GM12878 (cell line): Measurements from ENCODE around the gene CCDC85A. TPM values are rescaled to one million over a fixed set of nuclear protein-coding genes. Genes with fewer than 3 reads are reported as not detected.

Source experiments
- ATAC-seq: fragments of 200-7000 bp; cut with Tn5 transposase; 3 replicates; pipeline ENCODE4 v1.9.1; 2020; ENCODE audit warnings: mild to moderate bottlenecking, moderate library complexity
- BruUV-seq: library from RNA; stranded (reverse); fragments of 400-500 nt; replicated peaks from 2 replicates; lab custom pipeline; 2021; lab: Mats Ljungman, UMichigan
- CTCF ChIA-PET: fragments of 300-600 bp; sonication (Branson Sonifier 250); formaldehyde crosslinking; extraction: SDS; loops from one replicate; lab custom pipeline; 2021; ENCODE audit warnings: inconsistent platforms; lab: Yijun Ruan, JAX
- POLR2A ChIA-PET: fragments of 350-600 bp; formaldehyde crosslinking; extraction: SDS; loops from one replicate; lab custom pipeline; 2021; ENCODE audit warnings: inconsistent platforms; lab: Charles Lee
- RAD21 ChIA-PET: fragments of 300-600 bp; sonication (Branson Sonifier 250); formaldehyde crosslinking; loops from one replicate; lab custom pipeline; 2023; ENCODE audit warnings: antibody characterized with exemption; ENCODE audit not compliant: unreplicated experiment; lab: Charles Lee
- SMC1A ChIA-PET: fragments of 300-600 bp; sonication (Branson Sonifier 250); formaldehyde crosslinking; loops from one replicate; lab custom pipeline; 2023; ENCODE audit not compliant: unreplicated experiment, uncharacterized antibody; lab: Charles Lee
- DNase-seq: peaks from one replicate; pipeline ENCODE4 v3.0.0-alpha.2; 2011; ENCODE audit warnings: low read depth, low spot score
- FAIRE-seq: peaks from 3 replicates; lab custom pipeline; 2011; peaks lifted over from hg19 to GRCh38; lab: Jason Lieb, UNC
- H2AFZ ChIP-seq: 2 replicates; pipeline ENCODE4 v1.6.0; 2011; ENCODE audit warnings: low read depth, low read length, control low read depth; ENCODE audit not compliant: control insufficient read depth
- H3K27ac ChIP-seq: 2 replicates; pipeline ENCODE4 v1.5.1; 2011; ENCODE audit warnings: control low read depth; ENCODE audit not compliant: control insufficient read depth, insufficient read depth
- H3K27me3 ChIP-seq, 2 experiments: replicated peaks in 1 of 2; 2 replicates each; pipeline versions ENCODE4 v1.6.0 to v1.6.1; 2011; ENCODE audit warnings: low read length in 1 of 2; ENCODE audit not compliant: control insufficient read depth in 2 of 2, insufficient read depth in 2 of 2
- H3K36me3 ChIP-seq, 2 experiments: 2 replicates each; pipeline ENCODE4 v1.5.1; 2011; ENCODE audit warnings: low read length in 1 of 2; ENCODE audit not compliant: control insufficient read depth in 2 of 2, insufficient read depth in 2 of 2
- H3K4me1 ChIP-seq: 2 replicates; pipeline ENCODE4 v1.6.1; 2011; ENCODE audit warnings: mild to moderate bottlenecking, low read length, moderate library complexity, mixed read lengths; ENCODE audit not compliant: control insufficient read depth, insufficient read depth
- H3K4me2 ChIP-seq: 2 replicates; pipeline ENCODE4 v1.6.0; 2011; ENCODE audit warnings: control low read depth; ENCODE audit not compliant: control insufficient read depth, insufficient read depth
- H3K4me3 ChIP-seq: fragments of 200-600 bp; sonication (generic); 2 replicates; pipeline ENCODE4 v1.5.1; 2016
- H3K79me2 ChIP-seq: 2 replicates; pipeline ENCODE4 v1.6.0; 2011; ENCODE audit warnings: low read length; ENCODE audit not compliant: control insufficient read depth, insufficient read depth
- H3K9ac ChIP-seq: 2 replicates; pipeline ENCODE4 v1.8.0; 2011; ENCODE audit warnings: low read length, control low read depth, mixed read lengths; ENCODE audit not compliant: control insufficient read depth, insufficient read depth
- H3K9me3 ChIP-seq: replicated peaks from 3 replicates; pipeline ENCODE4 v1.5.1; 2011; ENCODE audit warnings: mild to moderate bottlenecking, low read length; ENCODE audit not compliant: control insufficient read depth, insufficient read depth
- H4K20me1 ChIP-seq: 2 replicates; pipeline ENCODE4 v1.6.0; 2011; ENCODE audit not compliant: control insufficient read depth, insufficient read depth
- CHD2 ChIP-seq: IDR thresholded peaks from 2 replicates; pipeline ENCODE4 v1.6.1; 2011; ENCODE audit warnings: low read depth, low read length, improper control_type of control experiment, borderline replicate concordance
- CREM ChIP-seq: IDR thresholded peaks from 2 replicates; pipeline ENCODE4 v1.6.1; 2014; ENCODE audit warnings: antibody characterized with exemption, low read depth
- E2F4 ChIP-seq: IDR thresholded peaks from 2 replicates; pipeline ENCODE4 v1.6.1; 2012; ENCODE audit warnings: low read depth, low read length, improper control_type of control experiment
- HCFC1 ChIP-seq: fragments of 150-350 bp; IDR thresholded peaks from 2 replicates; pipeline ENCODE4 v1.6.1; 2014; ENCODE audit warnings: low read length
- PAX5 ChIP-seq: IDR thresholded peaks from 2 replicates; pipeline ENCODE4 v1.6.1; 2011; ENCODE audit warnings: low read depth, low read length, borderline replicate concordance
- RELA ChIP-seq: fragments of 450-650 bp; IDR thresholded peaks from 2 replicates; pipeline ENCODE4 v1.8.0; 2014; ENCODE audit warnings: borderline replicate concordance; ENCODE audit not compliant: partially characterized antibody
- SIX5 ChIP-seq: IDR thresholded peaks from 2 replicates; pipeline ENCODE4 v1.6.1; 2011; ENCODE audit warnings: mild to moderate bottlenecking, low read depth, low read length, moderate library complexity; ENCODE audit not compliant: severe bottlenecking
- SUPT20H ChIP-seq: IDR thresholded peaks from 2 replicates; pipeline ENCODE4 v1.6.1; 2011; ENCODE audit warnings: low read depth, mild to moderate bottlenecking, low read length, moderate library complexity, borderline replicate concordance; ENCODE audit not compliant: control insufficient read depth
- TCF12 ChIP-seq: IDR thresholded peaks from 2 replicates; pipeline ENCODE4 v1.6.1; 2011; ENCODE audit warnings: low read depth, mild to moderate bottlenecking, low read length
- WGBS: methylation state at CpG from one replicate; pipeline ENCODE4 v1.1.6; 2016; ENCODE audit warnings: low lambda C conversion rate; ENCODE audit not compliant: insufficient replicate concordance, insufficient coverage; ENCODE audit errors: missing lambda C conversion rate; 5-methylcytosine and 5-hydroxymethylcytosine counted together
- in situ Hi-C: fragments of 300-500 bp; cut with MboI; formaldehyde crosslinking; loops from 9 replicates; pipeline ENCODE4 v1.14.3; 2018; ENCODE audit warnings: mixed read lengths
- intact Hi-C: fragments of 100-400 bp; cut with micrococcal nuclease; formaldehyde crosslinking; loops from one replicate; pipeline ENCODE4 v1.14.2; 2022; ENCODE audit not compliant: unreplicated experiment
- polyA plus RNA-seq, 11 experiments: library from polyadenylated mRNA; depleted of rRNA in 4 of 11; unstranded in 6 of 11; stranded (reverse) in 5 of 11; fragments of >200 nt; fragmentation: Nextera tagmentation in 4 of 11; fragmentation: Illumina TruSeq in 1 of 11; extraction: Ambion mirVana in 4 of 11; extraction: Trizol in 1 of 11; gene quantifications; 1 replicate in 1 of 11; 2 replicates in 10 of 11; pipeline versions ENCODE4 v1.2.1 to v1.2.3, GENCODE V29; 2011 to 2016; ENCODE audit warnings: inconsistent platforms in 2 of 11, missing spikeins in 2 of 11, low read depth in 1 of 11
- total RNA-seq, 4 experiments: library from RNA; depleted of rRNA in 3 of 4; stranded (reverse); fragments of >200 nt in 3 of 4; fragmentation: Illumina TruSeq in 1 of 4; extraction: Trizol in 1 of 4; gene quantifications; 2 replicates each; pipeline versions ENCODE4 v1.2.1 to v1.2.3, GENCODE V29; 2013 to 2021
- TF ChIP-seq, protein P1 (sequence below): fragments of 450-650 bp; IDR thresholded peaks from 2 replicates; pipeline ENCODE4 v1.6.1; 2016; ENCODE audit warnings: mild to moderate bottlenecking, moderate library complexity, borderline replicate concordance
- TF ChIP-seq, protein P2 (sequence below): IDR thresholded peaks from 2 replicates; pipeline ENCODE4 v1.6.1; 2012; ENCODE audit warnings: low read length, inconsistent platforms

The CCDC85A gene
- total and polyA plus RNA-seq, 10 of the 15 experiments (the other 5 are each of a cell fraction or from before 2014, with no cell fraction given) = 0.02 to 0.57 (median 0.04) TPM; not detected in 7

- TF ChIP-seq TCF12 (no peak), CHD2 (no peak), PAX5 (no peak)
- TF ChIP-seq, protein P1, sequence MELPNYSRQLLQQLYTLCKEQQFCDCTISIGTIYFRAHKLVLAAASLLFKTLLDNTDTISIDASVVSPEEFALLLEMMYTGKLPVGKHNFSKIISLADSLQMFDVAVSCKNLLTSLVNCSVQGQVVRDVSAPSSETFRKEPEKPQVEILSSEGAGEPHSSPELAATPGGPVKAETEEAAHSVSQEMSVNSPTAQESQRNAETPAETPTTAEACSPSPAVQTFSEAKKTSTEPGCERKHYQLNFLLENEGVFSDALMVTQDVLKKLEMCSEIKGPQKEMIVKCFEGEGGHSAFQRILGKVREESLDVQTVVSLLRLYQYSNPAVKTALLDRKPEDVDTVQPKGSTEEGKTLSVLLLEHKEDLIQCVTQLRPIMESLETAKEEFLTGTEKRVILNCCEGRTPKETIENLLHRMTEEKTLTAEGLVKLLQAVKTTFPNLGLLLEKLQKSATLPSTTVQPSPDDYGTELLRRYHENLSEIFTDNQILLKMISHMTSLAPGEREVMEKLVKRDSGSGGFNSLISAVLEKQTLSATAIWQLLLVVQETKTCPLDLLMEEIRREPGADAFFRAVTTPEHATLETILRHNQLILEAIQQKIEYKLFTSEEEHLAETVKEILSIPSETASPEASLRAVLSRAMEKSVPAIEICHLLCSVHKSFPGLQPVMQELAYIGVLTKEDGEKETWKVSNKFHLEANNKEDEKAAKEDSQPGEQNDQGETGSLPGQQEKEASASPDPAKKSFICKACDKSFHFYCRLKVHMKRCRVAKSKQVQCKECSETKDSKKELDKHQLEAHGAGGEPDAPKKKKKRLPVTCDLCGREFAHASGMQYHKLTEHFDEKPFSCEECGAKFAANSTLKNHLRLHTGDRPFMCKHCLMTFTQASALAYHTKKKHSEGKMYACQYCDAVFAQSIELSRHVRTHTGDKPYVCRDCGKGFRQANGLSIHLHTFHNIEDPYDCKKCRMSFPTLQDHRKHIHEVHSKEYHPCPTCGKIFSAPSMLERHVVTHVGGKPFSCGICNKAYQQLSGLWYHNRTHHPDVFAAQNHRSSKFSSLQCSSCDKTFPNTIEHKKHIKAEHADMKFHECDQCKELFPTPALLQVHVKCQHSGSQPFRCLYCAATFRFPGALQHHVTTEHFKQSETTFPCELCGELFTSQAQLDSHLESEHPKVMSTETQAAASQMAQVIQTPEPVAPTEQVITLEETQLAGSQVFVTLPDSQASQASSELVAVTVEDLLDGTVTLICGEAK = no peak
Measured at GRCh38 chr2:56234241-56234640, 50.5 kb downstream of the CCDC85A start (continued).

DNA sequence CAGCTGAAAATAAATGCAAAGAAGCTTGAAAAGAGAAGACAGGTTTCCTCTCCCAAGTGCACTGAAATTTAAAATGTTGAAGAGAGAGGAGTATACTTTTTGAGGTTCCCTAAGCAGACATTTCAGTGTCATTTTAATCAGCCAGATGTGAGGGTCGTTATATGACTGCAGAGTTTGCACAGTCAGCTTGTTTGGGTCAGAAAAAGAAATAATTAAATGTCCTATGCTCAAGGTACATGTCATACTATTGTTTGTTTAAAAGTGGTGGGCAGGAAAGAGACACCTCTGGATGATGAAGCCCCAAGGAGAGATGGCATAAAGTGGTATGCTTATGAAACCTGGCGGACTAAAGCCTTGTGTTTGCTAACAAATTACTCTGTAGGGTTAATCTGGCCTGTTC lies 55.2 kb downstream of the CCDC85A start:
- no TSS peak for BruUV-seq
- SMC1A ChIA-PET = no interaction called here
- no peak overlapping the region for H3K9ac ChIP-seq
- H3K27me3 ChIP-seq = no peaks in the 10 kb centered on the region
- no peaks in the 10 kb centered on the region for H4K20me1 ChIP-seq
- FAIRE-seq (no peak), DNase-seq (no peak), ATAC-seq (no peak)
- intact Hi-C loops = no loop called here
- H3K4me2 ChIP-seq = no peak overlapping the region
- H3K36me3 ChIP-seq = no peaks in the 10 kb centered on the region
- CTCF ChIA-PET = no interaction called here
- no peak overlapping the region for H3K4me3 ChIP-seq
- H3K79me2 ChIP-seq = no peaks in the 10 kb centered on the region
- POLR2A ChIA-PET = no interaction called here
- H3K4me1 ChIP-seq = no peaks in the 10 kb centered on the region
- no peaks in the 10 kb centered on the region for H3K9me3 ChIP-seq
- in situ Hi-C loops = no loop called here
- H2AFZ ChIP-seq = no peak overlapping the region
- WGBS = 0% methylated on average over 2 of the region's 2 CpGs
- RAD21 ChIA-PET = no interaction called here
- no peak overlapping the region for H3K27ac ChIP-seq
- no peak for TF ChIP-seq SUPT20H
- TF ChIP-seq HCFC1 = no peak
- TF ChIP-seq CREM = no peak
- TF ChIP-seq E2F4 = no peak
- TF ChIP-seq, protein P1 = no peak
- TF ChIP-seq RELA = no peak
- no peak for TF ChIP-seq SIX5
- TF ChIP-seq, protein P2, sequence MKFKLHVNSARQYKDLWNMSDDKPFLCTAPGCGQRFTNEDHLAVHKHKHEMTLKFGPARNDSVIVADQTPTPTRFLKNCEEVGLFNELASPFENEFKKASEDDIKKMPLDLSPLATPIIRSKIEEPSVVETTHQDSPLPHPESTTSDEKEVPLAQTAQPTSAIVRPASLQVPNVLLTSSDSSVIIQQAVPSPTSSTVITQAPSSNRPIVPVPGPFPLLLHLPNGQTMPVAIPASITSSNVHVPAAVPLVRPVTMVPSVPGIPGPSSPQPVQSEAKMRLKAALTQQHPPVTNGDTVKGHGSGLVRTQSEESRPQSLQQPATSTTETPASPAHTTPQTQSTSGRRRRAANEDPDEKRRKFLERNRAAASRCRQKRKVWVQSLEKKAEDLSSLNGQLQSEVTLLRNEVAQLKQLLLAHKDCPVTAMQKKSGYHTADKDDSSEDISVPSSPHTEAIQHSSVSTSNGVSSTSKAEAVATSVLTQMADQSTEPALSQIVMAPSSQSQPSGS = no peak
